Ishikawa (cell line): ENCODE data around the gene PPP1R26.

ENCODE experiments used
- CEBPB ChIP-seq: IDR thresholded peaks from 2 replicates; pipeline ENCODE4 v1.6.1; 2012
- TCF12 ChIP-seq: IDR thresholded peaks from 2 replicates; pipeline ENCODE4 v1.6.1; 2012; ENCODE audit warnings: low read depth
- TF ChIP-seq, protein P1 (sequence below): IDR thresholded peaks from 2 replicates; pipeline ENCODE4 v1.6.1; 2012; ENCODE audit warnings: low read depth, mild to moderate bottlenecking

DNA sequence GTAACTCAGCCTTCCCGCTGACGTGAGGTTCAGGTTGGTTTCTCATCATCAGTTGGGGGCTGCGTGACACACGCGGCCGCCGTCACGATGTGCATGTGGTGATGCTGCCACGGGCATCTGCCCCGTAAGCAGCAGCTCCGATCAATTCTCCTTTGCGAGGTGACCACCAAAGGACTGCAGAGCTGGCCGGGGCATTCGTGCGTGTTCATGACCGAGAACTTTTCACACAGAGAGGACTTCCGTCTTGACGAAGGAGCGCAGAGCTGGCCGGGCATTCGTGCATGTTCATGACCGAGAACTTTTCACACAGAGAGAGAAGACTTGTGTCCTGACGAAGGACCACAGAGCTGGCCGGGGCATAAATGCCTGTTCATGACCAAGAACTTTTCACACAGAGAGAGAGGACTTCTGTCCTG lies 37.8 kb downstream of the PPP1R26 start:
- TF ChIP-seq, protein P1, sequence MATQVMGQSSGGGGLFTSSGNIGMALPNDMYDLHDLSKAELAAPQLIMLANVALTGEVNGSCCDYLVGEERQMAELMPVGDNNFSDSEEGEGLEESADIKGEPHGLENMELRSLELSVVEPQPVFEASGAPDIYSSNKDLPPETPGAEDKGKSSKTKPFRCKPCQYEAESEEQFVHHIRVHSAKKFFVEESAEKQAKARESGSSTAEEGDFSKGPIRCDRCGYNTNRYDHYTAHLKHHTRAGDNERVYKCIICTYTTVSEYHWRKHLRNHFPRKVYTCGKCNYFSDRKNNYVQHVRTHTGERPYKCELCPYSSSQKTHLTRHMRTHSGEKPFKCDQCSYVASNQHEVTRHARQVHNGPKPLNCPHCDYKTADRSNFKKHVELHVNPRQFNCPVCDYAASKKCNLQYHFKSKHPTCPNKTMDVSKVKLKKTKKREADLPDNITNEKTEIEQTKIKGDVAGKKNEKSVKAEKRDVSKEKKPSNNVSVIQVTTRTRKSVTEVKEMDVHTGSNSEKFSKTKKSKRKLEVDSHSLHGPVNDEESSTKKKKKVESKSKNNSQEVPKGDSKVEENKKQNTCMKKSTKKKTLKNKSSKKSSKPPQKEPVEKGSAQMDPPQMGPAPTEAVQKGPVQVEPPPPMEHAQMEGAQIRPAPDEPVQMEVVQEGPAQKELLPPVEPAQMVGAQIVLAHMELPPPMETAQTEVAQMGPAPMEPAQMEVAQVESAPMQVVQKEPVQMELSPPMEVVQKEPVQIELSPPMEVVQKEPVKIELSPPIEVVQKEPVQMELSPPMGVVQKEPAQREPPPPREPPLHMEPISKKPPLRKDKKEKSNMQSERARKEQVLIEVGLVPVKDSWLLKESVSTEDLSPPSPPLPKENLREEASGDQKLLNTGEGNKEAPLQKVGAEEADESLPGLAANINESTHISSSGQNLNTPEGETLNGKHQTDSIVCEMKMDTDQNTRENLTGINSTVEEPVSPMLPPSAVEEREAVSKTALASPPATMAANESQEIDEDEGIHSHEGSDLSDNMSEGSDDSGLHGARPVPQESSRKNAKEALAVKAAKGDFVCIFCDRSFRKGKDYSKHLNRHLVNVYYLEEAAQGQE: no peak
- TF ChIP-seq TCF12: no peak
- TF ChIP-seq CEBPB: no peak
